RWPE2 (cell line): Measurements from ENCODE around the gene MLF2.

ENCODE experiments used
- ATAC-seq: fragments of 200-7000 bp; cut with Tn5 transposase; 3 replicates; pipeline ENCODE4 v1.9.1; 2021; ENCODE audit warnings: low read depth
- DNase-seq: peaks from one replicate; pipeline ENCODE4 v3.0.0-alpha.2; 2020; ENCODE audit warnings: low spot score
- H3K27ac ChIP-seq: fragments of 450-650 bp; 2 replicates; pipeline ENCODE4 v1.5.1; 2017; ENCODE audit warnings: mild to moderate bottlenecking; ENCODE audit not compliant: poor library complexity, severe bottlenecking
- H3K27me3 ChIP-seq: fragments of 250-450 bp; sonication (Bioruptor Pico); 2 replicates; pipeline ENCODE4 v1.5.1; 2021; ENCODE audit warnings: mild to moderate bottlenecking, moderate library complexity; ENCODE audit not compliant: insufficient read depth, poor library complexity, severe bottlenecking
- H3K36me3 ChIP-seq: fragments of 250-450 bp; sonication (Bioruptor Pico); 2 replicates; pipeline ENCODE4 v1.5.1; 2020; ENCODE audit warnings: low read depth, mild to moderate bottlenecking, moderate library complexity
- H3K4me1 ChIP-seq: fragments of 250-450 bp; sonication (Bioruptor Pico); 2 replicates; pipeline ENCODE4 v1.5.1; 2021; ENCODE audit warnings: mild to moderate bottlenecking, moderate library complexity; ENCODE audit not compliant: insufficient read depth, poor library complexity, severe bottlenecking
- H3K4me3 ChIP-seq: fragments of 250-450 bp; sonication (Bioruptor Pico); 2 replicates; pipeline ENCODE4 v1.5.1; 2021; ENCODE audit warnings: mild to moderate bottlenecking, moderate library complexity; ENCODE audit not compliant: severe bottlenecking
- H3K9me3 ChIP-seq: fragments of 250-450 bp; sonication (Bioruptor Pico); 2 replicates; pipeline ENCODE4 v1.5.1; 2021; ENCODE audit warnings: mild to moderate bottlenecking, moderate library complexity; ENCODE audit not compliant: severe bottlenecking
- CTCF ChIP-seq: fragments of 450-650 bp; IDR thresholded peaks from one replicate; pipeline ENCODE4 v1.5.1; 2017; ENCODE audit warnings: mild to moderate bottlenecking, moderate library complexity; ENCODE audit not compliant: poor library complexity, severe bottlenecking

The MLF2 gene

GRCh38 chr12:6752921-6753771 is at the start of gene MLF2:
Gene MLF2 (minus strand): TSS chr12:6753141. CDS start chr12:6752334, 807 bp downstream.
- H3K4me1 ChIP-seq = no peaks in the 10 kb centered on the region

GRCh38 chr12:6799147-6799546 is 46.2 kb upstream of the MLF2 start:
- Histone ChIP-seq H3K27me3 (no peaks in the 10 kb centered on the region), H3K9me3 (no peaks in the 10 kb centered on the region), H3K4me3 (no peak overlapping the region), H3K36me3 (no peaks in the 10 kb centered on the region), H3K27ac (no peak overlapping the region), H3K4me1 (no peaks in the 10 kb centered on the region)
- DNase-seq = no peak
- no peak for ATAC-seq
- TF ChIP-seq CTCF = no peak

More at GRCh38 chr12:6752921-6753771, at the start of gene MLF2:
- peak; percentile 98 for TF ChIP-seq CTCF
- Histone ChIP-seq H3K27ac (peak within 1 kb of the TSS; percentile 77), H3K9me3 (no peaks in the 10 kb centered on the region), H3K27me3 (no peaks in the 10 kb centered on the region), H3K4me3 (peak within 1 kb of the TSS; percentile 86), H3K36me3 (peaks cover 36% of the 10 kb centered on the region)
- ATAC-seq = peak; percentile 94
- peak; percentile 97 for DNase-seq

GRCh38 chr12:6796576-6796975 is 43.6 kb upstream of the MLF2 start:
- DNase-seq (no peak), ATAC-seq (no peak)
- Histone ChIP-seq H3K9me3 (no peaks in the 10 kb centered on the region), H3K27ac (no peak overlapping the region), H3K4me3 (no peak overlapping the region), H3K27me3 (no peaks in the 10 kb centered on the region), H3K4me1 (no peaks in the 10 kb centered on the region), H3K36me3 (no peaks in the 10 kb centered on the region)
- no peak for TF ChIP-seq CTCF

GRCh38 chr12:6795088-6795487 is 42.1 kb upstream of the MLF2 start:
- H3K4me3 ChIP-seq = no peak overlapping the region
- no peak for ATAC-seq

More at GRCh38 chr12:6795088-6795487, 42.1 kb upstream of the MLF2 start:
- H3K27ac ChIP-seq = no peak overlapping the region
- no peak for TF ChIP-seq CTCF
- DNase-seq = no peak
- H3K36me3 ChIP-seq = no peaks in the 10 kb centered on the region
- H3K27me3 ChIP-seq = no peaks in the 10 kb centered on the region
- no peaks in the 10 kb centered on the region for H3K9me3 ChIP-seq
- no peaks in the 10 kb centered on the region for H3K4me1 ChIP-seq
